Heart left ventricle (tissue), 16 donors: ENCODE results near the gene ING4. TPM values are rescaled to one million over a fixed set of nuclear protein-coding genes. Genes with fewer than 3 reads are reported as not detected.

Experiments
- ATAC-seq, 4 donors: fragments of 200-7000 bp; cut with Tn5 transposase; one replicate each; pipeline ENCODE4 v1.9.1; 2020 to 2022; ENCODE audit warnings: moderate library complexity in 4 of 4, mild to moderate bottlenecking in 3 of 4, moderate number of reproducible peaks in 1 of 4
- DNase-seq, 5 donors: peaks; one replicate each; pipeline ENCODE4 v3.0.0-alpha.2; 2020
- H3K27ac ChIP-seq, 12 donors: fragments of 200-600 bp; sonication (generic) in 4 of 12; one replicate each; pipeline versions ENCODE4 v1.5.0 to v1.8.0; 2016 to 2022; ENCODE audit warnings: mild to moderate bottlenecking in 2 of 12
- H3K27me3 ChIP-seq, 9 donors: fragments of 200-600 bp; sonication (generic) in 2 of 9; one replicate each; pipeline versions ENCODE4 v1.5.1 to v1.8.0; 2016 to 2022; ENCODE audit warnings: mild to moderate bottlenecking in 3 of 9
- H3K36me3 ChIP-seq, 9 donors: fragments of 200-600 bp; sonication (generic) in 2 of 9; one replicate each; pipeline versions ENCODE4 v1.5.0 to v1.8.0; 2018 to 2022; ENCODE audit warnings: mild to moderate bottlenecking in 2 of 9
- H3K4me1 ChIP-seq, 12 donors: fragments of 200-600 bp; sonication (generic) in 4 of 12; one replicate each; pipeline versions ENCODE4 v1.5.0 to v1.8.0; 2016 to 2022; ENCODE audit warnings: mild to moderate bottlenecking in 3 of 12
- H3K4me3 ChIP-seq, 12 donors: fragments of 200-600 bp; sonication (generic) in 4 of 12; one replicate each; pipeline versions ENCODE4 v1.5.0 to v1.8.0; 2017 to 2022; ENCODE audit warnings: mild to moderate bottlenecking in 9 of 12, moderate library complexity in 4 of 12
- H3K9me3 ChIP-seq, 12 donors: fragments of 200-600 bp; sonication (generic) in 4 of 12; one replicate each; pipeline versions ENCODE4 v1.5.0 to v1.8.0; 2016 to 2022; ENCODE audit warnings: mild to moderate bottlenecking in 1 of 12
- CTCF ChIP-seq, 12 donors: fragments of 200-600 bp; sonication (generic) in 4 of 12; IDR thresholded peaks; one replicate each; pipeline versions ENCODE4 v1.5.0 to v1.8.0; 2018 to 2022; ENCODE audit warnings: antibody characterized with exemption in 12 of 12, mild to moderate bottlenecking in 5 of 12
- POLR2A ChIP-seq, 2 donors: fragments of 450-650 bp; IDR thresholded peaks; one replicate each; pipeline ENCODE4 v1.6.1; 2017; ENCODE audit warnings: antibody characterized with exemption in 2 of 2, mild to moderate bottlenecking in 2 of 2, moderate library complexity in 2 of 2
- WGBS, 4 donors: extraction: QIAGEN DNeasy Blood & Tissue Kit in 2 of 4; methylation state at CpG; one replicate each; pipeline versions ENCODE4 v1.1.5 to v1.1.7; 2013 to 2018; 5-methylcytosine and 5-hydroxymethylcytosine counted together
- intact Hi-C, 10 donors: fragments of 100-400 bp; cut with DNase I; formaldehyde crosslinking; loops; one replicate each; pipeline versions ENCODE4 v1.11.1 to v1.14.2; 2022
- polyA plus RNA-seq, 2 donors: library from polyadenylated mRNA; stranded (reverse); fragments of 200-250 nt; gene quantifications; one replicate each; pipeline ENCODE4 v1.2.3, GENCODE V29; 2013
- total RNA-seq, 9 donors: library from RNA; depleted of rRNA in 2 of 9; stranded (reverse); fragments of >200 nt in 2 of 9; fragmentation: NEBNext Ultra II Directional in 3 of 9; extraction: Animal tissue kit (Norgen Biotek cat#: 25700) in 3 of 9; gene quantifications; one replicate each; pipeline versions ENCODE4 v1.1.0 to v1.2.4, GENCODE V29; 2016 to 2023
- donor health status: ischemic (EF 13 %, LVEDD 7.1; RV severe dilation, severe dysfunction).
- donor health status: healthy with polysubstance abuse.
- donor health status: DM: no; HTN: yes; CAD: no.
- donor health status: DM: no; HTN: no; CAD: no.
- donor health status: ischemic (EF 25% LVEDD 6.9; RV normal size, moderate dysfunction).
- donor health status: ischemic (EF 25% LVEDD 5.7; RV mildly dilated, moderate dysfunction).
- donor health status: healthy.
- donor health status: DM: yes; HTN: yes; CAD: no.
- donor health status: ischemic (EF 35%, LVEDD 5.7; RV mildly dilated, moderate dysfunction).
- donor health status: nonischemic (EF 11% LVEDD 7.7; RV severe dilation, severe dysfunction).
- donor health status: DM: yes; HTN: yes; CAD: no.
- donor health status: PGD.
- donor health status: ischemic (EF 29% LVEDD 5.4; RV normal size, mild dysfunction).
- donor health status: nonischemic (EF 23%, LVEDD 6.1; RV moderate dilation, normal function).

Gene ING4
- total and polyA plus RNA-seq, 11 donors = 14.6 to 39.0 (median 23.6) TPM

- intact Hi-C loops = loop anchor here in 5 of 10 donors (5.0 to 10.0 kb wide), 3 partner anchors 37 to 77 kb away; no protein-coding TSS in a partner anchor
- Histone ChIP-seq H3K36me3 (no peaks in the 10 kb centered on the region), H3K27ac (no peak overlapping the region), H3K27me3 (peaks cover 0 to 39% (median 18%) of the 10 kb centered on the region in 9 donors), H3K4me1 (peaks cover 0 to 17% (median 11%) of the 10 kb centered on the region in 12 donors), H3K9me3 (no peaks in the 10 kb centered on the region), H3K4me3 (no peak overlapping the region)
- ATAC-seq (no peak), DNase-seq (no peak)
- TF ChIP-seq POLR2A (IDR thresholded peaks at IDR 0.05) (no peak), CTCF (IDR thresholded peaks at IDR 0.05) (no peak)
- 73 to 85% (median 79%) methylated on average over 9 of the region's 9 CpGs for WGBS, 4 donors
These were observed 31.8 kb upstream of the ING4 start for GRCh38 chr12:6694701-6695100.

GRCh38 chr12:6693832-6694355 lies 31.0 kb upstream of the ING4 start:
- WGBS, 4 donors = 68 to 76% (median 72%) methylated on average over 4 of the region's 4 CpGs
- ATAC-seq (no peak), DNase-seq (no peak)
- intact Hi-C loops = loop anchor here in 3 of 10 donors (5.0 to 10.0 kb wide), 3 partner anchors 37 to 77 kb away; no protein-coding TSS in a partner anchor
- Histone ChIP-seq H3K36me3 (no peaks in the 10 kb centered on the region), H3K4me3 (no peak overlapping the region), H3K27me3 (peaks cover 0 to 31% (median 10%) of the 10 kb centered on the region in 9 donors), H3K9me3 (no peaks in the 10 kb centered on the region), H3K4me1 (peaks cover 0 to 16% (median 11%) of the 10 kb centered on the region in 12 donors), H3K27ac (no peak overlapping the region)
- TF ChIP-seq POLR2A (IDR thresholded peaks at IDR 0.05) (no peak), CTCF (IDR thresholded peaks at IDR 0.05) (no peak)

- Histone ChIP-seq H3K4me1 (peaks cover 0 to 24% (median 16%) of the 10 kb centered on the region in 12 donors), H3K9me3 (no peaks in the 10 kb centered on the region), H3K4me3 (no peak overlapping the region), H3K27me3 (peaks cover 0 to 21% (median under 1%) of the 10 kb centered on the region in 9 donors), H3K27ac (no peak overlapping the region), H3K36me3 (no peaks in the 10 kb centered on the region)
- 60 to 82% (median 66%) methylated on average over 2 of the region's 2 CpGs for WGBS, 4 donors
- intact Hi-C loops = loop anchor here in 3 of 10 donors (5.0 to 10.0 kb wide), 3 partner anchors 36 to 76 kb away; no protein-coding TSS in a partner anchor
- ATAC-seq (no peak), DNase-seq (no peak)
- TF ChIP-seq POLR2A (IDR thresholded peaks at IDR 0.05) (no peak), CTCF (IDR thresholded peaks at IDR 0.05) (no peak)
These were observed 30.0 kb upstream of the ING4 start for GRCh38 chr12:6692888-6693287.

- TF ChIP-seq CTCF (IDR thresholded peaks at IDR 0.05) = no peak
- no peak for TF ChIP-seq POLR2A (IDR thresholded peaks at IDR 0.05)
- Histone ChIP-seq H3K4me1 (peaks cover 0 to 38% (median 28%) of the 10 kb centered on the region in 12 donors), H3K4me3 (no peak overlapping the region), H3K9me3 (no peaks in the 10 kb centered on the region), H3K27ac (no peak overlapping the region), H3K36me3 (peaks cover 0 to 8% (median 0%) of the 10 kb centered on the region in 9 donors), H3K27me3 (peaks cover 0 to 7% (median 0%) of the 10 kb centered on the region in 9 donors)
- 61 to 72% (median 72%) methylated on average over 3 to 4 of the region's 4 CpGs for WGBS, 4 donors
- ATAC-seq (no peak), DNase-seq (no peak)
- intact Hi-C loops = loop anchor here in 3 of 10 donors (2.0 to 10.0 kb wide), 4 partner anchors 33 to 74 kb away; partner anchors contain the start of gene COPS7A (in 1 of the 3)
These were observed 28.6 kb upstream of the ING4 start for GRCh38 chr12:6691473-6691872.
